Transverse colon (tissue), 4 donors: ENCODE measurements around the gene FYB1.

Experiments
- EP300 ChIP-seq: sonication (generic); formaldehyde crosslinking; IDR thresholded peaks from one replicate; pipeline ENCODE4 v1.6.1; 2017; ENCODE audit warnings: antibody characterized with exemption, low read depth
- POLR2A ChIP-seq: fragments of 450-650 bp; IDR thresholded peaks from one replicate; pipeline ENCODE4 v1.6.1; 2016; ENCODE audit warnings: antibody characterized with exemption, mild to moderate bottlenecking, moderate library complexity
- POLR2AphosphoS5 ChIP-seq, 3 donors: sonication (generic); formaldehyde crosslinking; IDR thresholded peaks; one replicate each; pipeline ENCODE4 v1.6.1; 2016; ENCODE audit warnings: antibody characterized with exemption in 3 of 3
- TF ChIP-seq, protein P1 (sequence below), 5 experiments: fragments of 200-600 bp in 3 of 5; fragments of 450-650 bp in 2 of 5; sonication (generic) in 3 of 5; IDR thresholded peaks; 1 replicate in 2 of 5; 2 replicates in 3 of 5; pipeline ENCODE4 v1.5.1; 2016 to 2017; ENCODE audit warnings: antibody characterized with exemption in 5 of 5, inconsistent platforms in 3 of 5, mild to moderate bottlenecking in 2 of 5, moderate library complexity in 1 of 5

DNA sequence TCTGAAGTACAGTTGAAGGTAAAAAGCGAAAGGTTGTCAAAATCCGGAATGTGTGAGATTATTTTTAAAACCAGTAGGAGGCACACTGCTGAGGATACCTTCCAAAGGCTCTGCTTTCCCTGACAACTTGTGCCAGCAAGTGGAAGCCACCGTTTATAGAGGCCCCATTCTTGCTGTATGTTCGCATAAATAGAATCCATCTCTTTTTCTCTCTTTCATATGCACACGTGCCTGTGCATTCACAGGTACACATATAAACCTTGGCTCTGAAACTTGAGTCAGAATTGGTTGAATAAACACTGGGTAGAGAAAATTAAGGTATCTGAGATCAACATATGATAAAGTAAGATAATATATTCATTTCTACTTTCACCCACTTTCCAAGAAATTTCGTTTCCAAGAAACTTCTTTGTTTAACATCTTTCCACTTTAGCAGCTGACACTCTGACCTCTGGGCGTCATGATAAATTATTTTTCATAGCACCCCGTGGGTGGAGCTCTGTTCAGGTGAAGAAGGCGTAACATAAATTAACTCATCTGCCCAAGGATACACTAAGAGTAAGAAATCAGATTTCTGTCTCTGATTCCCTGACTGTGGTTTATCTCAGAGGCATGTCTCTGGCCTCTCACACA is 81.4 kb downstream of the FYB1 start:
- TF ChIP-seq, protein P1, sequence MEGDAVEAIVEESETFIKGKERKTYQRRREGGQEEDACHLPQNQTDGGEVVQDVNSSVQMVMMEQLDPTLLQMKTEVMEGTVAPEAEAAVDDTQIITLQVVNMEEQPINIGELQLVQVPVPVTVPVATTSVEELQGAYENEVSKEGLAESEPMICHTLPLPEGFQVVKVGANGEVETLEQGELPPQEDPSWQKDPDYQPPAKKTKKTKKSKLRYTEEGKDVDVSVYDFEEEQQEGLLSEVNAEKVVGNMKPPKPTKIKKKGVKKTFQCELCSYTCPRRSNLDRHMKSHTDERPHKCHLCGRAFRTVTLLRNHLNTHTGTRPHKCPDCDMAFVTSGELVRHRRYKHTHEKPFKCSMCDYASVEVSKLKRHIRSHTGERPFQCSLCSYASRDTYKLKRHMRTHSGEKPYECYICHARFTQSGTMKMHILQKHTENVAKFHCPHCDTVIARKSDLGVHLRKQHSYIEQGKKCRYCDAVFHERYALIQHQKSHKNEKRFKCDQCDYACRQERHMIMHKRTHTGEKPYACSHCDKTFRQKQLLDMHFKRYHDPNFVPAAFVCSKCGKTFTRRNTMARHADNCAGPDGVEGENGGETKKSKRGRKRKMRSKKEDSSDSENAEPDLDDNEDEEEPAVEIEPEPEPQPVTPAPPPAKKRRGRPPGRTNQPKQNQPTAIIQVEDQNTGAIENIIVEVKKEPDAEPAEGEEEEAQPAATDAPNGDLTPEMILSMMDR (IDR thresholded peaks at IDR 0.05) = no peak
- no peak for TF ChIP-seq POLR2AphosphoS5 (IDR thresholded peaks at IDR 0.05)
- no peak for TF ChIP-seq POLR2A
- TF ChIP-seq EP300 = no peak
